NCI-H1694 (cell line): ENCODE data around the gene VRTN.
"Not testable (repeated sequence)": the region's sequence is repeated elsewhere in the genome, so short reads cannot be mapped to it uniquely, and the experiment has no call there.

Experiments
- DNase-seq: peaks from one replicate; lab custom pipeline; 2025; lab: John Stamatoyannopoulos, UW

Gene VRTN

DNA sequence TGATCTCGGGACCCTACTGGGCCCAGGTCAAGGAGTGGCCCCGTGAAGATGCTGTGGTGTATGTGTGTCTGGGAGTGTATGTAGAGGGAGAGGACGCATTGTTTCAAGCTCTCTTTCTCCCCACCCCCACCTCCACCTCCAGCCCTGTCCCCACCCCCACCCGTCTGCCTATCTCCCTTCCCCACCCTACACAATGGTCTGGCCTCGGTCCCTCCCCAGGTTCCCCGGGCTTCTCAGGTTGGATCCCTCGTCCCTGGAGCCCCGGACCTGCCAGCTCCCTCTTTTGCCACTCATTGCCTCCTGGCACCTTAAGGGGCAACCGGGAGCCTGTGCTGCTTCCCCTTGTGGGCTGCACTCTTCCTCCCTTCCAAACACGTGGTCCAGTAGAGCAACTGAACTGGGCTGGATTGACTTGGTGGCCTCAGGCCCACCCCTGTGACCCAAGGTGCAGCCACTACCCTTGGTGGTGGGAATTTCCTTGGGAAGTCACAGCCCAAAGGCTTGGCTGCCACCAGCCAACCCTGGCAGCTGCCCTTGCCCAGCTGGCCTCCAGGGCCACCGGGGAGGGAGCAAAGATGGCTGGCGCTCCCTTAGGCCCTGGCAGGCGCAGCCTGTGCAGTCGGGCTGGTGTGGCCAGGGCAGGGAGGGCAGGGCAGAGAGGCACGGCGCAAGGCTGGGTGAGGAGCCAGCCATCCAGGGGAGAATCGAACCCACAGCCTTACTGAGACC lies 628 bp downstream of the VRTN start:
- DNase-seq, result no peak

- no peak for DNase-seq
These were observed 1.5 kb downstream of the VRTN start for GRCh38 chr14:74349757-74350156.

- DNase-seq, result no peak
These were observed 2.1 kb downstream of the VRTN start for GRCh38 chr14:74350211-74350927.

DNA sequence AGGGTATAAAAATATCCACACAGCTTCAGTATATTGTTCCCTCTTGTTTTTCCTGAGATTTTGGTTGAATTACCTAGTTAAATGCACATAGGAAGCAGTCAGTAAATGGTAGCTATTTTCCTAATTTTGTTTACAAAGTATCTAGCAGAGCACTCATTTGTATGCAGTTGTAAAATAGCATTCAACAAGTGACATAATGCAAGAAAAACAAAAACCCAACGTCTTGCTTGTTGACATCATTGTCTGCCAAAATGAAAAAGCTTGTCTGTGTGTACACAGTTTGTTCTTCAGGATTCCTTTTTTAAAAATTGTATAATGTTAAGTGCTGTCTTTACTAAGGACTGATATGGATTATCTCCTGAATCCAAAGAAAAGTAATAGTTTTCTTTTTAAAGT lies 2.7 kb downstream of the VRTN start:
- no peak for DNase-seq

DNA sequence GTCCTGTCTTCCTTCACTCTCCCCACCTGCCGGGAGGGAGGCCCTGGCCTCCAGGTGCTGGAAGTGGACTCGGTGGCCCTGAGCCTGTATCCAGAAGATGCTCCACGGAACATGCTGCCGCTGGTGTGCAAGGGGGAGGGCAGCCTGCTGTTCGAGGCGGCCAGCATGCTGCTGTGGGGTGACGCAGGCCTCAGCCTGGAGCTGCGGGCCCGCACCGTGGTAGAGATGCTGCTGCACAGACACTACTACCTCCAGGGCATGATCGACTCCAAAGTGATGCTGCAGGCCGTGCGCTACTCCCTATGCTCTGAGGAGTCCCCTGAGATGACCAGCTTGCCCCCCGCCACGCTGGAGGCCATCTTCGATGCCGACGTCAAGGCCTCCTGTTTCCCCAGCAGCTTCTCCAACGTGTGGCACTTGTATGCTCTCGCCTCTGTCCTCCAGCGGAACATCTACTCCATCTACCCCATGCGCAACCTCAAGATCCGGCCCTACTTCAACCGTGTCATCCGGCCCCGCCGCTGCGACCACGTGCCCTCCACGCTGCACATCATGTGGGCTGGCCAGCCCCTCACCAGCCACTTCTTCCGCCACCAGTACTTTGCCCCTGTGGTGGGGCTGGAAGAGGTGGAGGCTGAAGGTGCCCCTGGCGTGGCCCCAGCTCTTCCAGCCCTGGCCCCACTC lies 8.8 kb downstream of the VRTN start:
- no peak for DNase-seq

DNA sequence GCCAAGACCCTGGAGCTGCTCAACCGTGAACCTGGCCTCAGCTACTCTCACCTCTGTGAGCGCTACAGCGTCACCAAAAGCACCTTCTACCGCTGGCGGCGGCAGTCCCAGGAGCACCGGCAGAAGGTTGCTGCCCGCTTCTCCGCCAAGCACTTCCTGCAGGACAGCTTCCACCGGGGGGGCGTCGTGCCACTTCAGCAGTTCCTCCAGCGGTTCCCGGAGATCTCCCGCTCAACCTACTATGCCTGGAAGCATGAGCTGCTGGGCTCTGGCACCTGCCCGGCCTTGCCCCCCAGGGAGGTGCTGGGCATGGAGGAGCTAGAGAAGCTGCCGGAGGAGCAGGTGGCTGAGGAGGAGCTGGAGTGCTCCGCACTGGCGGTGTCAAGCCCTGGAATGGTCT lies 9.3 kb downstream of the VRTN start:
- DNase-seq, result no peak

DNA sequence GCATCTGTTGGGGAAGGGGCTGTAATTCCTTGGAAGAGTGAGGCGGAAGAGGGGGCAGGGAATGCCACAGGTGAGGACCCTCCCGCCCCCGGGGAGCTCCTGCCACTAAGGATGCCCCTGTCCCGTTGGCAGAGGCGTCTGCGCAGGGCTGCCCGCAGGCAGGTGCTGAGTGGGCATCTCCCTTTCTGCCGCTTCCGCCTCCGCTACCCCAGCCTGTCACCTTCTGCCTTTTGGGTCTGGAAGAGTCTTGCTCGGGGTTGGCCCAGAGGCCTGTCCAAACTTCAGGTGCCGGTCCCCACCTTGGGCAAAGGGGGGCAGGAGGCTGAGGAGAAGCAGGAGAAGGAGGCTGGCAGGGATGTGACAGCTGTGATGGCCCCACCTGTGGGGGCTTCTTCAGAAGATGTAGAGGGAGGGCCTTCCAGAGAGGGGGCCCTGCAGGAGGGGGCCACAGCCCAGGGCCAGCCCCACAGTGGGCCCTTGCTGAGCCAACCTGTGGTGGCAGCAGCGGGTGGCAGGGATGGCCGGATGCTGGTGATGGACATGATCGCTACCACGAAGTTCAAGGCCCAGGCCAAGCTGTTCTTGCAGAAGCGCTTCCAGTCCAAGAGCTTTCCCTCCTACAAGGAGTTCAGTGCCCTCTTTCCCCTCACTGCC lies 10.0 kb downstream of the VRTN start:
- DNase-seq, result no peak

DNA sequence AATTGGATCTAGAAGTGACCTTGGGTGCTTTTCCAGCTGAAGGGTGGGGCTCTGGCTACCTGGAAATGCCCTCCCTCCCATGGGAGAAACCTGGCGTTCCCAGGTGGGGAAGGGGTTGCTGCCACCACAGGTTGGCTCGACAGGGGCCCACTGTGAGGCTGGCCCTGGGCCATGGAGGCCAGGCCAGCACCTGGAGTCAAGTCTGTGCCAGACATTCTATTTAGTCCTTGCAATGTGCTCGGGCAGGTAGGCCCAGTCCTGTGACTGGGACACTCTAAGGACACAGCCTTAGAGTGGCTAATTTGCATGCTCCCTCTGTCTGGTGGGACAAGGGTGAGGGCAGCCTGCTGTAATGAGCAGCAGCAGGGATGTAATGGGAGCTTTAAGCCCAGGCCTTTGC lies 11.9 kb downstream of the VRTN start:
- no peak for DNase-seq

DNA sequence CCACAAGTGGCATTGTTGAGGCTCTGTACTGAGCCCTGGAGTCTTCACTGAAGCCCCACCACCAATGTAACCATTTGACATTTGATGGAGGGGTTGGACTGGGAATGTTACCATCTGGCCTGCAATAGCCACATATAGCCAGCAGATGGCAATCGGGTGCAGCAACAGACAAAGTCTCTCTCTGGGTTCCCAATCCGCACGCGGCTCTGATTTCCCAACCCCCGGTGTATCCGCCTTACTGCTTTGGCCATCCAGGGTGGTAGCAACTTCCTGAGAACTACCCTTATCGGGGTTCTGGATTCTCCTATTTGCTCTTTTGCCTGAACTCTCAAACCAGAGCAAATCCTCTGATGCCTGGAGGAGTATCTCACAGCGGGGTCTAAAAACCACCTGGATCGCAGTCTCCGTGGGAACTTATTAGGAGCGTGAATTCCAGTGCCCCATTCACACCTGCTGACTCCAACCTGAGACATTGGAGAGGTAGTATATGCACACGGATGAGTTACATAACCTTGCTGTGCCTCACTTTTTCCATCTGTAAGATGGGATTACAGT lies 14.2 kb downstream of the VRTN start:
- DNase-seq, result peak; percentile 93

DNA sequence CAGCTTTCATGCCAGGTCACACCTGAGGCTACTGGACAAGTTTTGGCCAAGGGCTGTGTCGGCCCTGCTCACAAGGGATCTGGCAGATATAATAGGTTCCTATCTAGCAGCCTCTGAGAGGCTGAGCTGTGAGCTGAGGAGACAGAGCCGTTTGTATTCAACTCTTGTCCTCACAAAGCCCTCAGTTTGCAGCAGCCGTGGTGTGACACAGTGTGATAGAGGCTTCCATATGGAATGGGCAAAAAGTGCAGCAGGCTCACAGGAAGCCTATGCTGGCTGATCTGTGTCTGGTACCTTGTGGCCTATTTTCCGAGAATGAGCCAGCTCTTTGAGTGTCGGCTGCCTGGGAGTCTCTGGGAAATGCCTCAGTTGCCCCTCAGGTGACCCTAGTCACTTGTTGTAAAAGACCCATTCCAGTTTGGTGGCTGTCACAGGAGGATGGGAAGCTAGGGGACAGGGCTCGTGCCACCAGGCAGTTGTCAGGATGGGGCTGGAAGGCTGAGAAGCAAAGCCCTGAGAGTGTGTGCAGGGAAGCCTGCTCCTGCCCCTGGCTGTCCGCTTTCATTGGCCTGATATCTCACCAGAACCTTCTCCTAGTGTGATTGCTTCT lies 16.1 kb downstream of the VRTN start:
- no peak for DNase-seq

- no peak for DNase-seq
These were observed 19.8 kb downstream of the VRTN start for GRCh38 chr14:74368026-74368425.

DNA sequence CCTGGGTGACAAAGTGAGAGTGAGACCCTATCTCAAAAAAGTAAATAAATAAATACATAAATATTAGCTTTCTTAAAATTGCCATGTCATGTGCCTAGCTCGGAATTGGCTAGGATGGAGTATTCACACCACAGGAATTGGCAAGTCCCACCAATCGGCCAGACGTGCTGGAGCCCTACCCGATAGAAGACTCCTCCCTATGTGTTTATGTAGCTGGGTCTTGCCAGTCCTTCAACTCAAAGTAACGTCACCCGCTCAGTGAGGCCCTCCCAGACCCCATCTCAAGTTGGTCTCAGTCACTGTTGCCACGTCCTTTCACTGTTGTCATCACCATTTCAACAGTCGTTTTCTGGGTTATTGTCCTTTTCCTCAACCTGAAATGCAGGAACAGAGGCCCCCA lies 20.2 kb downstream of the VRTN start:
- DNase-seq, result no peak

DNA sequence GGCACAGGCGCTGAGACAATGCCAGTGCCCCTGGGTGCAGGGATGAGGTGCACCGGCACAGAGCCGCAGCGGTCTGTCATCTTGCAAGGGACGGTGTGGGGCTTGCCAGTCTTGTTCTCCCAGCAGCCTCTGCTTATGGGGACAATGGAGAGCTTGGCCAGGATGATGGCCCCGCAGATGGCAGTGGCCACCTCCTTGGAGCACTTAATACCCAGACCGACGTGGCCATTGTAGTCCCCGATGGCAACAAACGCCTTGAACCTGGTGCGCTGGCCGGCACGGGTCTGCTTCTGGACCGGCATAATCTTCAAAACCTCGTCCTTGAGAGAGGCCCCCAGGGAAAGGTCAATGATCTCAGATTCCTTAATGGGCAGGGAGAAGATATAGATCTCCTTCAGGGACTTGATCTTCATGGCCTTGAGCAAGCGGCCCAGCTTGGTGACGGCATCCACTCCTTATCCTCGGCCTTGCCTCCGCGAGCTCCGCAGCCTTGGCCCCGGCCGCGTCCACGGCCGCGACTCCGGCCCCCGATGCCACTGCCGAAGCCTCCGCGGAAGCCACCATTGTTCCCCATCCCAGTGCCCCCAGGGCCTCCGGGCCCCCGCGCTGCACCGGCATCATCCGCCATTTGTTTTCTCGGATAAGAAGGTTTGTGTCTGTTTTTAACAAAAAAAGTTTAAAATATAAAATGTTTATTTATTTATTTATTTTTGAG lies 29.9 kb downstream of the VRTN start:
- DNase-seq, result no peak

DNA sequence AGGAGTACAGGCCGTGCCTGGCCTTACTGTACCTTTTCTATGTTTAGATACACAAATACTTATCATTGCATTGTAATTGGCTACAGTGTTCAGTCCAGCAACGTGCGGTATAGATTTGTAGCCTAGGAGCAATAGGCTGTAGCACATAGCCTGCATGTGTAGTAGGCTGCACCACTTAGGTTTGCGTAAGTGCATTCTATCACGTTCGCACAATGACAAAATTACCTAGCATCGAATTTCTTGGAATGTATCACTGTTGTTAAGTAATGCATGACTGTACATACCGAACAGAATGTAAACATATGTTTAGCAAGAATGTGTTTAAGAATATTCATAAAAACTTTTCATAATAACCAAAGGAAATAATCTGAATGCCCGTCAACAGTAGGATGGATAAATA lies 31.9 kb downstream of the VRTN start:
- DNase-seq, result no peak

- no peak for DNase-seq
These were observed 32.6 kb downstream of the VRTN start for GRCh38 chr14:74380845-74381244.

- DNase-seq, result not testable (repeated sequence)
These were observed 33.3 kb downstream of the VRTN start for GRCh38 chr14:74381571-74381970.

DNA sequence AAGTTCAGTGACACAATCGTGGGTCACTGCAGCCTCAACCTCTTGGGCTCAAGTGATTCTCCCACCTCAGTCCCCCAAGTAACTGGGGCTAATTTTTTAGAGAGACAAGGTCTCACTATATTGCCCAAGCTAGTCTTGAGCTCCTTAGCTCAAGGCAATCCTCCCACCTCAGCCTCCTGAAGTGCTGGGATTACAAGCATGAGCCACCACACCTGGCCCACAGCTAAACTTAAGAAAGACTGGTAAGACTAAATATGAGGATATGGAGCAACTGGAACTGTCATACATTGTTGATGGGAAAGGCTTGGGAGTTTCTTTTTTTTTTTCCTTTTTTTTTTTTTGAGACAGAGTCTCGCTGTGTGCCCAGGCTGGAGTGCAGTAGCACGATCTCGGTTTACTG lies 34.0 kb downstream of the VRTN start:
- no peak for DNase-seq

DNA sequence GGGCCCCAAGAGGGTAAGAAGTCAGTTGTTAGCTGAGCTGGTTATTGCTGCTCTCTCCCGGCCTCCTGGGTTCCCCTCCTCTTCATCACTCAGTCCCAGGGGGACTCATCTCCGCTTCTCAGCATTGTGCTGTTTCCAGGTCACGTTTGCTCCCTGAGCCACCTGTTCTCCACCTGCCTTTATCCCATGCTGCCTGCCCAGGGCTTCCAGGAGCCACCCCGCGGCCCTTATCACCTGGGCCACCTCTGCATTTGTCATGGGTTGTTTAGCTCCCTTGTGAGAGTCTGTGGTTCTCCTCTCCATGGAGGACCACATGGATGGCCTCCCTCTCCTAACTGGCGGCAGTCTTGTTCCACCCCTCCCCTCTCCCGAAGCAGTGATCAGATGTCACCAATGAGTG lies 41.7 kb downstream of the VRTN start:
- no peak for DNase-seq

DNA sequence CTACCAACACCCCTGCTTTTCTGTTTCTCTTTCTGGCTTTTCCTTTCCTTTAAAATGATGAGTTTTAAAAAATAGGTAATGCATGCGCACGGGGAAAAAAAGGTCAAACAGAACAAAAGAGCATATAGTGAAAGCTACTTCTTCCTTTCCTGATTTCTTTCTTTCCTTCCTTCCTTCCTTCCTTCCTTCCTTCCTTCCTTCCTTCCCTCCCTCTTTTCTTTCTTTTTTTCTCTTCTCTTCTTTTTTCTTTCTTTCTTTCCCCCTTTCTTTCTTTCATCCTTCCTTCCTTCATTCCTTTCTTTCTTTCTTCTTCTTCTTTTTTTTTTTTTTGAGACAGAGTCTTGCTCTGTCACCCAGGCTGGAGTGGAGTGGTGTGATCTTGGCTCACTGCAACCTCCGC lies 42.2 kb downstream of the VRTN start:
- DNase-seq, result not testable (repeated sequence)

- no peak for DNase-seq
These were observed 43.2 kb downstream of the VRTN start for GRCh38 chr14:74391479-74391878.
